Cardiac fibroblast (primary cell): ENCODE measurements around the gene DIS3L2.
"Not testable (repeated sequence)": the region's sequence is repeated elsewhere in the genome, so short reads cannot be mapped to it uniquely, and the experiment has no call there.

ENCODE experiments used
- DNase-seq, 2 donors: peaks; one replicate each; pipeline versions ENCODE4 v3.0.0 to v3.0.0-alpha.2; 2010; ENCODE audit warnings: low read depth in 2 of 2
- H3K4me3 ChIP-seq, 2 donors: replicated peaks in 1 of 2; 1 replicate in 1 of 2; 2 replicates in 1 of 2; pipeline ENCODE4 v1.5.1; 2011; ENCODE audit warnings: low read depth in 2 of 2, low read length in 2 of 2, mild to moderate bottlenecking in 2 of 2, moderate library complexity in 1 of 2
- TF ChIP-seq, protein P1 (sequence below): IDR thresholded peaks from one replicate; pipeline ENCODE4 v1.5.1; 2011; ENCODE audit warnings: low read depth, mild to moderate bottlenecking, low read length, inconsistent platforms

The DIS3L2 gene

DNA sequence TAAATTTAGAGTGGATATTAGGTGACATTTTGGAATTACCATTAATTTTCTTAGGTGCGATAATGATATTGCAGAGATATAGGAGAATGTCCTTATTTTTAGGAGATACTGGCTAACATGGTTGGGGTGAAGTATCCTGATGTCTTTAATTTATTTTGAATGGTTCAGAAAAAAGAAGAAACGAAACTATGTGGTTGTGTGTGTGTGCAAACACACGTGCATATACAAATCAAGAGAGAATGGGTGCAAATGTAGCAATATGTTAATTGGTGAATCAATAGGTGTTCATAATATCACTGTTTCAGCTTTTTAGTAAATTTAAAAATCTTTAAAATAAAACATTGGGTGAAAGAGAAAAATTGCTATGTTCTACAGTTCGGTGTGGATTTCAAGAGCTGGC is 140.9 kb downstream of the DIS3L2 start:
- TF ChIP-seq, protein P1, sequence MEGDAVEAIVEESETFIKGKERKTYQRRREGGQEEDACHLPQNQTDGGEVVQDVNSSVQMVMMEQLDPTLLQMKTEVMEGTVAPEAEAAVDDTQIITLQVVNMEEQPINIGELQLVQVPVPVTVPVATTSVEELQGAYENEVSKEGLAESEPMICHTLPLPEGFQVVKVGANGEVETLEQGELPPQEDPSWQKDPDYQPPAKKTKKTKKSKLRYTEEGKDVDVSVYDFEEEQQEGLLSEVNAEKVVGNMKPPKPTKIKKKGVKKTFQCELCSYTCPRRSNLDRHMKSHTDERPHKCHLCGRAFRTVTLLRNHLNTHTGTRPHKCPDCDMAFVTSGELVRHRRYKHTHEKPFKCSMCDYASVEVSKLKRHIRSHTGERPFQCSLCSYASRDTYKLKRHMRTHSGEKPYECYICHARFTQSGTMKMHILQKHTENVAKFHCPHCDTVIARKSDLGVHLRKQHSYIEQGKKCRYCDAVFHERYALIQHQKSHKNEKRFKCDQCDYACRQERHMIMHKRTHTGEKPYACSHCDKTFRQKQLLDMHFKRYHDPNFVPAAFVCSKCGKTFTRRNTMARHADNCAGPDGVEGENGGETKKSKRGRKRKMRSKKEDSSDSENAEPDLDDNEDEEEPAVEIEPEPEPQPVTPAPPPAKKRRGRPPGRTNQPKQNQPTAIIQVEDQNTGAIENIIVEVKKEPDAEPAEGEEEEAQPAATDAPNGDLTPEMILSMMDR = no peak
- no peak for DNase-seq
- H3K4me3 ChIP-seq = no peak overlapping the region

DNA sequence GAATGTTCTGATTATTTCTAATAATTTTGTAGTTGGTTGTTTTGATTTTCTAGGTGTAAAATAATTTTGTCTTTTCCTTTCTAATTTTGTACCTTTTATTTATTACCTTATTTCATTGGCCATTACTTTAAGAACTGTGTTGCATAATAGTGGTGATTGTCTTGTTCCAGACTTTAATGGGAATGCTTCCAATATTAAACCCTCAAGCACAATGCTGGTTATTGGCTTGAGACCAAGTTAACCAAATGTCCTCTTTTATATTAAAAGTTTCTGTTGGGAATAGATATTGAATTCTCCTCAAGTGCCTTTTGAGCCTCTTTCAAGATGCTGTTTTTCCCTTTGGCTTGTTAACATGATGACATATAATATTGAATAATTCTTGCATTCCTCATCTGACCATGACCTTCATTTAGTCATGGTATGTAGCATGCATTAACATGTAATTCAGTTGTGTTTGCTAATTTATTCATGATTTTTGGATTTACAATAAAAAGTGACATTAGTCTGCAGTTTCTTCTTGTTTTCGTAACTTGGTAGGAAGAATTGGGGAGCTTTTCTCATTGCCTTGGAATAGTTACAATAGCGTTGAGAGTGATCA is 141.7 kb downstream of the DIS3L2 start:
- TF ChIP-seq, protein P1 = no peak
- H3K4me3 ChIP-seq = no peak overlapping the region
- peak; percentile 59 to 79 for DNase-seq

DNA sequence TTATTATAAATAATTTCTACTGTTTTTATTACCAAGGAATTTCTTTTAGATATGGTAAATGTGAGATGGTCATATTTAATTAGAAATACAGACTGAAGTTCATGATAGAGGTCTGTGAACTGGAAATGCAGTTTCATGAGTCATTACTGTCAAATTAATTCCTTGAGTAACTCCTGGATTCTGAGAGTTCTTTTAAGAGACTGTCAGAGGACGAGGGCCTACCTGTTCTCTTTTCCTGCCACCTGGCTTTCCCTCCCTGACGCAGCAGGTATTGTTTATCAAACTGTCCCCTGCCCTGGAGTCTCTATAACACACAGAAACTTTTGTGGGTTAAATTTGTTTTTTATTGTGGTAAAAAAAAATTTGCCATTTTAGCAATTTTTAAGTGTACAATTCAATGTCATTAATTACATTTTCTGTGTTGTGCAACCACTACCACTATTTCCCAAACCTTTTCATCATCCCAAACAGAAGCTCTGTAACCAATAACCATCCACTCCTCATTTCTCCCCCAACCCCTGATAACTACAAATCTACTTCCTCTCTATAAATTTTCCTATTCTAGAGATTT is 142.6 kb downstream of the DIS3L2 start:
- no peak for DNase-seq
- no peak overlapping the region for H3K4me3 ChIP-seq
- TF ChIP-seq, protein P1 = no peak

DNA sequence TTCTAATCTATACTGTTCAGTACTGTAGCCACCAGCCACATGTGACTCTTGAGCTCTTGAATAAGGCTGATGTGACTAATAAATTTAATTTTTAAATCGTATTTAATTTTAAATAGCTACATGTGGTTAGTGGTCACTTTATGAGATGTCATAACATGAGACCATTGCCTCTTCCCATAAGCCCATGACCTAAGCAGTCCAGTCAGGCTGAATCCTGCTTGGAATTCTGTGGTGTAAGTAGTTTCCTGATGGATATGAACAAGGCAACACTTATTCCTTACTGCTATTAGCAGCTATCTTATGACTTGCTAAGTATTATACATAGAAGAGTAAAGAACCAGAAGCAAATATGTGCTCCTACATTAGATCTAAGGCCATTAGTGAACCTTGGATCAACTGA is 150.0 kb downstream of the DIS3L2 start:
- DNase-seq = no peak
- TF ChIP-seq, protein P1 = no peak

DNA sequence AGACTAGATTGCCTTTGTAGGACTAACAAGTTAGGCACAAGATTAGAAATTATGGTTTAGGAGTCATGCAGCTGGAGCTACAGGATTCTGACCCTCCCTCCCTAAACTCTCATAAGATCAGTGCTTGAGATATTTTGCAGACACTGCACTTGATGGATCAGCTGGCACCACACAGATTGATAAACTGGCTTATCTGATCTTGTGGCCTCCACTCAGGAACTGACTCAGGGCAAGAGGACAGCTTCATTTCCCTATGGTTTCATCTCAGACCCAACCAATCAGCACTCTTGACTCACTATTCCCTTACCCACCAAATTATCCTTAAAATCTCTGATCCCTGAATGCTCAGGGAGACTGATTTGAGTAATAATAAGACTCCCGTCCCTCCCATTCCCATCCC is 152.3 kb downstream of the DIS3L2 start:
- peak in 1 of 2 donors; percentile 8 for DNase-seq
- TF ChIP-seq, protein P1 = no peak
- no peak overlapping the region for H3K4me3 ChIP-seq

More for the DNA sequence above, 150.0 kb downstream of the DIS3L2 start:
- no peak overlapping the region for H3K4me3 ChIP-seq

DNA sequence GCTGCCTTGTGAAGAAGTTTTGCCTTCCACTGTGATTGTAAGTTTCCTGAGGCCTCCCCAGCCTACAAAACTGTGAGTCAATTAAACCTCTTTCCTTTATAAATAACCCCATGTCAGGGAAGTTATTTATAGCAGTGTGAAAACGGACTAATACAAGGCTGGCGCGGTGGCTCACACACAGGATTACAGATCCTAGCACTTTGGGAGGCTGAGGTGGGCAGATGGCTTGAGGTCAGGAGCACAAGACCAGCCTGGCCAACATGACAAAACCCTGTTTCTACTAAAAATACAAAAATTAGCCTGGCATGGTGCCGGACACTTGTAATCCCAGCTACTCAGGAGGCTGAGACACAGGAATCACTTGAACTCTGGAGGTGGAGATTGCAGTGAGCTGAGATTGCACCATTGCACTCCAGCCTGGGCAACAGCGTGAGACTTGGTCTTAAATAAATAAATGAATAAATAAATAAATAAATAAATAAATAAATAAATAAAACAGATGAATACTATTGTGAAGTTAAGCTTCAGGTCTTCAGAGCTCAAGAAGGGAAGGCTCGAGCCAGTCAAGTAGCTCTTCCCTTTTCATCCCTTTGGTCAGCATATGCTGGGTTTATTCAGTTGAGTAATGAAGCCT is 154.3 kb downstream of the DIS3L2 start:
- not testable (repeated sequence) for DNase-seq, H3K4me3 ChIP-seq

DNA sequence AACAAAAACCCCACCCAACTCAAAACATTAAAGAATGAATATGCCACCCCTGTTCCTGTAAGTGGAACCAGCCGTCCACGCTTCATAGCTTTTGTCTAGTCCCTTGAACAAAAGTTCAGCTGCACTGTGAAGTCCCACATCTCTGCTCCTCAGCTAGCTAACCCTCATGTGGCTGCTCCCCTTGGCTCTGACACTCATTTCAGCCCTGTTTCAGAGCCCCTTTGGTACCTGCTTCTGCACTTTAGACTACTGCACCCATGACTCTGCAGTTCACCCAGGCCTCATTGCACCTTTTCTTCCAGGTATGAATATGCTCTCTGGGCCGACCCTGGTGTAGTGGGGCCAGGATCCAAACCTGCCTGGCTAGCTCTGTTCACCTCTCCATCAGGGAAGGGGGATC is 155.3 kb downstream of the DIS3L2 start:
- TF ChIP-seq, protein P1 = no peak
- no peak for DNase-seq
- H3K4me3 ChIP-seq = no peak overlapping the region
